HG03108 (cell line): ENCODE results near the gene AIFM1.

Experiments
- ATAC-seq: cut with Tn5 transposase; IDR thresholded peaks from one replicate; pipeline ENCODE4 v1.9.1; 2021; ENCODE audit warnings: moderate library complexity; ENCODE audit not compliant: unreplicated experiment

AIFM1 gene

GRCh38 chrX:130170752-130171445 lies 5.3 kb upstream of the AIFM1 start:
- ATAC-seq = peak; percentile 72

GRCh38 chrX:130167040-130167439 lies 1.4 kb upstream of the AIFM1 start:
- no peak for ATAC-seq

- no peak for ATAC-seq
These were observed 799 bp upstream of the AIFM1 start for GRCh38 chrX:130166503-130166777.

- ATAC-seq = no peak
These were observed 399 bp downstream of the AIFM1 start for GRCh38 chrX:130165181-130165702.

GRCh38 chrX:130163398-130163797 lies 2.2 kb downstream of the AIFM1 start:
- no peak for ATAC-seq

GRCh38 chrX:130162094-130162735 lies 3.4 kb downstream of the AIFM1 start:
- ATAC-seq = no peak

GRCh38 chrX:130159776-130160175 lies 5.9 kb downstream of the AIFM1 start:
- ATAC-seq = no peak

- no peak for ATAC-seq
These were observed 7.3 kb downstream of the AIFM1 start for GRCh38 chrX:130158311-130158710.

GRCh38 chrX:130155564-130155963 lies 10.1 kb downstream of the AIFM1 start:
- no peak for ATAC-seq

GRCh38 chrX:130147631-130148030 lies 18.0 kb downstream of the AIFM1 start:
- no peak for ATAC-seq

GRCh38 chrX:130145123-130145522 lies 20.5 kb downstream of the AIFM1 start:
- ATAC-seq = no peak

GRCh38 chrX:130144509-130144908 lies 21.1 kb downstream of the AIFM1 start:
- ATAC-seq = no peak

- ATAC-seq = no peak
These were observed 26.0 kb downstream of the AIFM1 start for GRCh38 chrX:130139474-130140201.

- ATAC-seq = no peak
These were observed 28.7 kb downstream of the AIFM1 start for GRCh38 chrX:130136961-130137360.

- ATAC-seq = no peak
These were observed 29.1 kb downstream of the AIFM1 start for GRCh38 chrX:130136496-130136895.

GRCh38 chrX:130130990-130131389 lies 34.7 kb downstream of the AIFM1 start:
- ATAC-seq = no peak

- no peak for ATAC-seq
These were observed 40.4 kb downstream of the AIFM1 start for GRCh38 chrX:130125091-130125874.

GRCh38 chrX:130124577-130124976 lies 41.1 kb downstream of the AIFM1 start:
- no peak for ATAC-seq

- no peak for ATAC-seq
These were observed 44.2 kb downstream of the AIFM1 start for GRCh38 chrX:130121505-130121800.

GRCh38 chrX:130120746-130121504 lies 44.7 kb downstream of the AIFM1 start:
- peak; percentile 53 for ATAC-seq

GRCh38 chrX:130120321-130120731 lies 45.3 kb downstream of the AIFM1 start:
- peak; percentile 30 for ATAC-seq
